Neural crest cell (in vitro differentiated cells): ENCODE measurements around the gene PTPRO. TPM values are rescaled to one million over a fixed set of nuclear protein-coding genes. Genes with fewer than 3 reads are reported as not detected.

ENCODE experiments used
- DNase-seq: peaks from one replicate; pipeline ENCODE4 v3.0.0; 2021; ENCODE audit warnings: low read depth, mixed read lengths, low spot score
- H3K27ac Mint-ChIP-seq: one replicate; pipeline ENCODE4 v1.8.0; 2021; ENCODE audit warnings: mild to moderate bottlenecking, mixed read lengths; ENCODE audit not compliant: unreplicated experiment
- H3K27me3 Mint-ChIP-seq: 2 replicates; pipeline ENCODE4 v1.8.0; 2021; ENCODE audit warnings: low read depth, mild to moderate bottlenecking, mixed read lengths
- H3K36me3 Mint-ChIP-seq: 2 replicates; pipeline ENCODE4 v1.8.0; 2021; ENCODE audit warnings: low read depth, mild to moderate bottlenecking, mixed read lengths
- H3K4me1 Mint-ChIP-seq: 2 replicates; pipeline ENCODE4 v1.8.0; 2021; ENCODE audit warnings: mixed read lengths
- H3K4me3 Mint-ChIP-seq: one replicate; pipeline ENCODE4 v1.8.0; 2021; ENCODE audit warnings: mild to moderate bottlenecking, mixed read lengths
- H3K9me3 Mint-ChIP-seq: 2 replicates; pipeline ENCODE4 v1.8.0; 2021; ENCODE audit warnings: mixed read lengths
- CTCF ChIP-seq: fragments of 200-600 bp; sonication (generic); conservative IDR thresholded peaks from 2 replicates; pipeline ENCODE4 v1.5.0; 2021; ENCODE audit warnings: antibody characterized with exemption, mild to moderate bottlenecking
- total RNA-seq: library from RNA; stranded (reverse); gene quantifications from 2 replicates; pipeline ENCODE4 v1.2.1, GENCODE V29; 2021

Gene PTPRO
- total RNA-seq, 1 donor from 2014 or later = 3.1 TPM

GRCh38 chr12:15597125-15597830, 275.0 kb downstream of the PTPRO start:
- Mint-ChIP-seq H3K9me3 (no peaks in the 10 kb centered on the region), H3K4me3 (no peak overlapping the region), H3K27ac (no peak overlapping the region), H3K4me1 (peaks cover 17% of the 10 kb centered on the region), H3K36me3 (no peaks in the 10 kb centered on the region), H3K27me3 (no peaks in the 10 kb centered on the region)
- no peak for TF ChIP-seq CTCF
- no peak for DNase-seq

GRCh38 chr12:15599266-15600037, 277.1 kb downstream of the PTPRO start:
- TF ChIP-seq CTCF = no peak
- H3K36me3 Mint-ChIP-seq = no peaks in the 10 kb centered on the region
- no peak overlapping the region for H3K4me3 Mint-ChIP-seq
- no peaks in the 10 kb centered on the region for H3K27me3 Mint-ChIP-seq
- DNase-seq = no peak
- H3K4me1 Mint-ChIP-seq = peaks cover 14% of the 10 kb centered on the region
- H3K9me3 Mint-ChIP-seq = no peaks in the 10 kb centered on the region
- H3K27ac Mint-ChIP-seq = no peak overlapping the region

GRCh38 chr12:15600223-15600935, 278.1 kb downstream of the PTPRO start:
- no peak for TF ChIP-seq CTCF
- H3K27ac Mint-ChIP-seq = no peak overlapping the region
- no peaks in the 10 kb centered on the region for H3K9me3 Mint-ChIP-seq
- H3K4me1 Mint-ChIP-seq = peaks cover 14% of the 10 kb centered on the region
- H3K27me3 Mint-ChIP-seq = no peaks in the 10 kb centered on the region
- H3K36me3 Mint-ChIP-seq = no peaks in the 10 kb centered on the region
- no peak overlapping the region for H3K4me3 Mint-ChIP-seq
- no peak for DNase-seq

GRCh38 chr12:15601210-15601800, 279.0 kb downstream of the PTPRO start:
- Mint-ChIP-seq H3K36me3 (no peaks in the 10 kb centered on the region), H3K9me3 (no peaks in the 10 kb centered on the region), H3K27ac (no peak overlapping the region), H3K27me3 (no peaks in the 10 kb centered on the region), H3K4me3 (no peak overlapping the region), H3K4me1 (peaks cover 5% of the 10 kb centered on the region)
- DNase-seq = no peak
- no peak for TF ChIP-seq CTCF

- H3K9me3 Mint-ChIP-seq = no peaks in the 10 kb centered on the region
- no peak overlapping the region for H3K4me3 Mint-ChIP-seq
- H3K4me1 Mint-ChIP-seq = no peaks in the 10 kb centered on the region
- no peaks in the 10 kb centered on the region for H3K36me3 Mint-ChIP-seq
- H3K27ac Mint-ChIP-seq = no peak overlapping the region
- DNase-seq = no peak
- no peak for TF ChIP-seq CTCF
- no peaks in the 10 kb centered on the region for H3K27me3 Mint-ChIP-seq
Observed at GRCh38 chr12:15602051-15602672, 279.9 kb downstream of the PTPRO start.
